Measurements from ENCODE around the gene PLSCR5.
A peak's percentile ranks its signal among the peaks of the same experiment; 100 is the strongest.

The PLSCR5 gene, protein sequence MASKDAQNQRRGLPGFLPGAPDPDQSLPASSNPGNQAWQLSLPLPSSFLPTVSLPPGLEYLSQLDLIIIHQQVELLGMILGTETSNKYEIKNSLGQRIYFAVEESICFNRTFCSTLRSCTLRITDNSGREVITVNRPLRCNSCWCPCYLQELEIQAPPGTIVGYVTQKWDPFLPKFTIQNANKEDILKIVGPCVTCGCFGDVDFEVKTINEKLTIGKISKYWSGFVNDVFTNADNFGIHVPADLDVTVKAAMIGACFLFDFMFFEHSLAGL

DNA sequence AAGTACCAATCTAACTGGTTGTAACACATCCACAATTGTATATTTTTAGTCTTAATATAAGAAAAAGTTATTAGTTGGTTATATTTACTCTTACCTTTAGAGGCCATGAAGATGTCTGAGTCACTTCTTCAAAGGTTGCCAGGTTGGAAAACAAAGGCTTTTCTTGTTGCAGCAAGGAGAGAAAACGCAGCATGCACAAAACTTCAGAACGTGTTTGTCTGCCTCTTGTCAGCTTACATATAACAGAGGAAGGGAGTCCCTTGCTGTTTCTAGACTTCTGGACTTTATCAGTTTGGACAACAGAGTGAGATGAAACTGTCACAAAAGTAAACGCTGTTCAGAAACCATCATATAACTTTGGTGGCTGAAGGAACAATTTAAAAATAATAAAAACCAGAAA is at the start of gene PLSCR5:
TSS of gene PLSCR5 (minus strand) at position 241 of the 400 bp plus-strand sequence. CDS start at position 107, 134 bp downstream.
- no peak for DNase-seq

GRCh38 chr3:146653978-146654377 is 48.8 kb upstream of the PLSCR5 start:
- no peak for DNase-seq

GRCh38 chr3:146650691-146651442 is 45.7 kb upstream of the PLSCR5 start:
- DNase-seq: no peak

GRCh38 chr3:146646261-146646660 is 41.1 kb upstream of the PLSCR5 start:
- DNase-seq: no peak

- DNase-seq: no peak
Measured at GRCh38 chr3:146640955-146641867, 36.1 kb upstream of the PLSCR5 start.

DNA sequence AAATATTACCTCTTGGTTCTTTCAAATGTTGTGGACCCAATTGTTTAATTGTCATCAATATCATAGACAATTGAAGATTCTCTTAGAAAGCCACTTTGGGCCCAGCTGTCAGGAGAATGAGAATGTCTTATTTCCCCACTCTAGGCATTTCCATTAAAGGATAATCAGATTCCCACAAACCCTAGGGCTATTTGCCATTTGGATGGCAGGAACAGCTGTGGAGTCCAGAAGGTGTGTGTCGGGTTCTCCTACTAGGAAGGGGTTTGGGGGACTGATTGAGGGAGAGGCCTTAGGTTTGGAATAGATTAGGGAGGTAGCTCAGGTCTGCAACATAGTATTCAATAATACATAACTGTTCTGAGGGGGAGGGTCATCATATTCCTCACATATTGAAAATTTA is 35.2 kb upstream of the PLSCR5 start:
- no peak for DNase-seq

DNA sequence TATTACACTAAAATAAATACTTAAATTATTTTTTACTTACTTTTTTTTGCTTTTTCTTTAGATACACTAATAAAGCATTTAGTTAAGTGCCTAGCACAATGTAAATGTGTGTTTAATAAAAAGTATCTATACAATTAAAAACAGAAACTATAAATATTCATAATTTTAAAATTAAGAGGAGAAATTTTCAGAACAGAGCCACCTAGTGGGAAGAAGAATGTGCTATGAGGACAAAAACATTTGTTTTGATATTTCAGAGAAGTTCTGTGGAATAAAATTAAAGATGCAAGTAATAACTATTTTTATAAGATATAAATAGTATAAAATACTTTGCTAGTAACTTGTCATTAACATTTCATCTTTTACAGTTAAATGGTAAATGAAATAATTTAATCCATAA is 33.6 kb upstream of the PLSCR5 start:
- no peak for DNase-seq

DNA sequence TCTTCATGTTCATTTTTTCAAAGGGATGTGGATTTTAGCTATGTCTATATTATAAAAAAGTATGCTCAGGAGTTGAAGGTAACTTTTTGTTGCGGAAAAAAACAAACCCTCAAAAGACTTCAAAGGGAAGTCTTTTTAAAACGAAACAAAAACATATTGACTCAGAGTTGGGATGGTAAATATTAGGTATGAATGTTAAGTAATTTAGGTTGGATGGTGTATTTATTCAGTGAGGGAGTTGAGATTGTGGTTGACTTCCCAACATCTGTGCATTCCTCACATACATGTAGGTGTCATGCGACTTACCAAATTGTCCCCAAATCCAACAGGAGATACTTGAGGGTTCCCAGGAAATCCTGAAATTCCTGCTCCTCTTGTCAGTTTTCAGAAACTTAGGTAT is 32.7 kb upstream of the PLSCR5 start:
- DNase-seq: no peak

- DNase-seq: no peak
Measured at GRCh38 chr3:146636881-146637280, 31.7 kb upstream of the PLSCR5 start.

- DNase-seq: no peak
Measured at GRCh38 chr3:146634346-146634745, 29.2 kb upstream of the PLSCR5 start.

GRCh38 chr3:146628671-146629070 is 23.5 kb upstream of the PLSCR5 start:
- no peak for DNase-seq

- no peak for DNase-seq
Measured at GRCh38 chr3:146626403-146627122, 21.4 kb upstream of the PLSCR5 start.

DNA sequence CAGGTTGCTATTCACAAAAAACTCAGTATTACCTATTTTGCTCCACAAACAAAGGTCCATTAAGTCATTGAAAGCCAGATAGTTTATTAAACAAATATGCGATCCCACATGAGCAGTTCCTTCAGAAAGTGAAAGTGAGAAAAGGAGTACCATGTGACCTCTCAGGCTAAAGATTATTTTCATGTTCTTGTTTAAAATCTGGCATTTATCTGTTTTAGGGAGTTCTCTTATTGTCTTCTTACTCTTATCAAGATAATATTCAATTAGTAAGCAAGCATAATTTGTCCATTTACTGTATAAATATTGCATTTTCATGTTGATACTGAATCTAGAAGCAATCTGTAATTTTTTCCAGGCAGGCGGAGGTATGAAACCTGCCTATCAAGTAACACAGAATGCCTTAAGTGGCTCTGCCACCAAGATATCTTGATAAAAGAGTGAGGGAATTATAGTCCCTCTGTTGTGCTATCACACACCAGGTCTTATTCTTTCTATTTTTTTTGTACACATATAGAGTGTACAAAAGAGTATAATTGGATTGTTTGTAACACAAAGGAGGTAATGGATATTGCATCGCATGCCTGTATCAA is 20.1 kb upstream of the PLSCR5 start:
- no peak for DNase-seq

- no peak for DNase-seq
Measured at GRCh38 chr3:146621723-146622122, 16.6 kb upstream of the PLSCR5 start.

DNA sequence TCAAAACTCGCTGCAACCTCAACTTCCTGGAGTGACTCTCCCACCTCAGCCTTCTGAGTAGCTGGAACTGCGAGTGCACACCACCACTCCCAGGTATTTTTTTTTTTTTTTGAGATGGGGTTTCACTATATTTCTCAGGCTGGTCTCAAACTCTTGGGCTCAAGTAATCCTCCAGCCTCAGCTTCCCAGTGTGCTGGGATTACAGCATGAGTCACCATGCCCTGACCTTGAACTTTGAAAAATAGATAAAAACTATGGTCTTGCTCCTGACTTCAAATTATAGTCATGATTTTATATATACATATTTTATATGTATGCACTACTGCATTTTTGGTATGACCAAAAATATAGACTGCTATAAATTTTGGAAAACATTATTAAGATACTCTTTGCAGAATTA is 6.9 kb upstream of the PLSCR5 start:
- no peak for DNase-seq

DNA sequence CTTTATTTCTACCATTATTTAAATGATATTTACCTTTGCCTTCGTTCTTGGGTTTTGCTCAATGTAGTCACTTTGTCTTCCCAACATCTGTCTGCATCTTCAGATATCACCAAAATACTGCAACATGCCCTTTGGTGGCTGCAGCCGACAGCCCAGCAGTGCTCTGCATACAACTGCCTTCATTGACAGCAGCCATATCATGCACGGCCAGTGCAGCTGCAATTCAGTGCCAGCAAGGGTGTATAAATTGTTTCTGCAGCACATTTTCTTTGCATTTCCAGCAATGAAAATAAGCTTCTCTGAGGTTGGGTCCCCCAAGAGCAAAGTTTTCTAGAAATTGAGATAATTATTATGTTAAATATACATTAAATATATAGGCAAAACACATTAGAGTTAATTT is 6.0 kb upstream of the PLSCR5 start:
- DNase-seq: no peak

DNA sequence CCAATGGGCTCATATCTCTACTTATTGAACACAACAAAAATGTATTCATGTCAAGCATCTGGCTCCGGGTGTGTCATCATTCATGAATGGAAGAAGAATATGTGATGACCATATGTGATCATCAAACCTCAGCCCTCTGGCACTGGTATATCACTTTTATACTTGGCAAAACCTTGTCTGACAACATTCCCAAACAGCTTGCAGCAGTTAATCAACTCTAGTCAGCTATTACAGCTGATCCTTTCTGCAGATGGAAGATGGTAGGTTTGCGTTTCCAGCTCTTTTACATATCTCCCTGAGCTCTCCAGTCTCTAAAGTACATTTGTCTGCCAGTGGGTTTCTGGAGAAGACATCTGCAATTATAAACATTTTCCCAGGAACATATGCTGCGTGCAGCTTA is 6.6 kb downstream of the PLSCR5 start:
- no peak for DNase-seq

- DNase-seq: no peak
Measured at GRCh38 chr3:146594843-146595482, 10.2 kb downstream of the PLSCR5 start.

DNA sequence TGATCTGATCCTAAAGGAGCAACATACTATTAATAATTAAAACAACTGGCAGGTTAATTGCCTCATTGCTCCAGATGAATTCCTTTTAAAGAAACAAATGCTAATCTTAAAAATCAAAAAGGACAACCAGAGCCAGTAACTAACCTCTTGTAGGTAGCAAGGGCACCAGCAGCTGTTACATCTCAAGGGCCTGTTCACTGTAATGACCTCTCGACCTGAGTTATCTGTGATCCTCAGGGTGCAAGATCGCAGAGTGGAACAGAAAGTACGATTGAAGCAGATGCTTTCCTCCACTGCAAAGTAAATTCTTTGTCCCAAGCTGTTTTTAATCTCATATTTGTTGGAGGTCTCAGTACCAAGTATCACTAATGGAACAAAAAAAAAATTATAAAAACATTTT is 11.4 kb downstream of the PLSCR5 start:
- DNase-seq: no peak

GRCh38 chr3:146590521-146590920 is 14.6 kb downstream of the PLSCR5 start:
- no peak for DNase-seq

DNA sequence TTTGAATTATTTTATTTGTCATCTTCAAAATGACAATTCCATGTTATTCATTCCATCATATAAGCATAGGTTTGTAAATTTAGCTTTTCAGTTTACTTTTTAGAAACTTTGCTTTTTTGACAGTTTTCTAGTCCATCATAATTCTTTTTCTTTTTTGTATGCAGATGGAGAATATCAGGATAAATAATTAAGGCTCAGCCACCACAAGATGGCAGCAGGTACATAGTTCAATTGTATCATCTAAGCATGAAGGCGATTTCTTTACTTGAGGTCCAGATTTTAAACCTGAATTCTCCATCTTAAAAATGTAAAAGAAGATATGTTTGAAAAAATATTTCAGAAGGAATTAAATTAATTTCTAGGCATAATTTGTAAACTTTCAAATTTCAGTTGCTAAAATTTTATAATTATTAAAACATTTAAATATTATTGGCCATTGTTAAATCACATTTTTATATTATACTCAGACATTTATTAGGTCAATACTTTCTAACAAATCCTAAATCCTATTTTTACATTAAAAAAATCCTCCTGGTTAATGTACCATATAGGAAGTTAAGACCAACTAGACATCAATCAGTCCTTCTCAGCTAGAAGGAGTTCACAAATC is 15.1 kb downstream of the PLSCR5 start:
- DNase-seq: peak in 1 of 2 experiments; percentile 13

Measured in activated CD4-positive, alpha-beta T cell treated with anti-CD3 and anti-CD28 coated beads, Interleukin-2, amount 50 U/mL, for 48 hours (primary cell).